Measurements from ENCODE around the gene ZNF385B.
"Not testable (repeated sequence)": the region's sequence is repeated elsewhere in the genome, so short reads cannot be mapped to it uniquely, and the experiment has no call there.

ZNF385B gene

DNA sequence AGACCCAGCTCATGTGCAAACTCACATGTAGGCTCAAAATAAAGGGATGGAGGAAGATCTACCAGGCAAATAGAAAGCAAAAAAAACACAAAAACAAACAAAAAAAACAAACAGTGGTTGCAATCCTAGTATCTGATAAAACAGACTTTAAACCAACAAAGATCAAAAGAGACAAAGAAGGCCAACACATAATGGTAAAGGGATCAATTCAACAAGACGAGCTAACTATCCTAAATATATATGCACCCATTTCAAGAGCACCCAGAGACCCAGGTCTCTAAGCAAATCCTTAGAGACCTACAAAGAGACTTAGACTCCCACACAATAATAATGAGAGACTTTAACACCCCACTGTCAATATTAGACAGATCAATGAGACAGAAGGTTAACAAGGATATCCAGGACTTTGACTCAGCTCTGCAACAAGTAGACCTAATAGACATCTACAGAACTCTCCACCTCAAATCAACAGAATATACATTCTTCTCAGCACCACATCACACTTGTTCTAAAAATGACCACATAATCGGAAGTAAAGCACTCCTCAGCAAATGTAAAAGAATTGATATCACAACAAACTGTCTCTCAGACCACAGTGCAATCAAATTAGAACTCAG lies 229.5 kb downstream of the ZNF385B start:
- not testable (repeated sequence) for H3K27ac ChIP-seq (ENCODE audit: insufficient read depth, low read length, poor library complexity, severe bottlenecking); H3K4me1 ChIP-seq (ENCODE audit: control insufficient read depth, insufficient read depth, low read length, poor library complexity, severe bottlenecking); H3K36me3 ChIP-seq (ENCODE audit: control insufficient read depth, insufficient read depth, low read length); H3K27me3 ChIP-seq (replicated peaks; ENCODE audit: control insufficient read depth, insufficient read depth, low read length, poor library complexity, severe bottlenecking); H3K9me3 ChIP-seq (ENCODE audit: control insufficient read depth, low read length); H3K4me3 ChIP-seq (ENCODE audit: insufficient read depth, low read depth, low read length, poor library complexity, severe bottlenecking); DNase-seq

DNA sequence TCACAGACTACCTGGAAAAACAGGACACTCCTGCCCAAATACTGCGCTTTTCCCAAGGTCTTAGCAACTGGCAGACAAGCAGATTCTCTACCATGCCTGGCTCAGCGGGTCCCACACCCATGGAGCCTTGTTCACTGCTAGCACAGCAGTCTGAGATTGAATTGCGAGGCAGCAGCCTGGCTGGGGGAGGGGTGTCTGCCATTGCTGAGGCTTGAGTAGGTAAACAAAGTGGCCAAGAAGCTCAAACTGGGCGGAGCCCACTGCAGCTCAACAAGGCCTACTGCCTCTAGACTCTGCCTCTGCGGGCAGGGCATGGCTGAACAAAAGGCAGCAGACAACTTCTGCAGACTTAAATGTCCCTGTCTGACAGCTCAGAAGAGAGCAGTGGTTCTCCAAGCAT lies 231.6 kb downstream of the ZNF385B start:
- not testable (repeated sequence) for H3K27me3 ChIP-seq (replicated peaks; ENCODE audit: control insufficient read depth, insufficient read depth, low read length, poor library complexity, severe bottlenecking)

DNA sequence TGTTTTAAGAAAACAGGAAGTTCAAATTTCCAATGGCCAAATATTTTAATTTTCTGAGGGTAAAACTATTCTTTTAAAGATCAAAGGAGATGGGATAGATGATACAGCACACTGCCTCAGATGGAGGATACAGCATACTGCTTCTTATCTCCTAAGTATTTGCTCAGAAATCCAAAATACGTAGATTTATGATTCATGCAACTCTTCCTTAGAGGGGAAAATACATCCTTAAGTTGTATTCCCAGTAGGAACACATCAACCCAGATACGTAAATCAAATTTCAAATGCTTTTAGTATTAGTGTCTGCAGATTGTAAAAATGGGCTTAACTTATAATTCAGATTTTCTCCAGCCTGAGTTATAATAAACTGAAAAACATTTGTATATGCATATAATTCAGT lies 235.2 kb downstream of the ZNF385B start:
- no peak for DNase-seq
- Histone ChIP-seq H3K4me3 (ENCODE audit: insufficient read depth, low read depth, low read length, poor library complexity, severe bottlenecking) (no peak overlapping the region), H3K36me3 (ENCODE audit: control insufficient read depth, insufficient read depth, low read length) (no peaks in the 10 kb centered on the region), H3K27me3 (replicated peaks; ENCODE audit: control insufficient read depth, insufficient read depth, low read length, poor library complexity, severe bottlenecking) (no peaks in the 10 kb centered on the region), H3K4me1 (ENCODE audit: control insufficient read depth, insufficient read depth, low read length, poor library complexity, severe bottlenecking) (no peaks in the 10 kb centered on the region), H3K27ac (ENCODE audit: insufficient read depth, low read length, poor library complexity, severe bottlenecking) (no peak overlapping the region), H3K9me3 (ENCODE audit: control insufficient read depth, low read length) (no peaks in the 10 kb centered on the region)

More for the DNA sequence above, 231.6 kb downstream of the ZNF385B start:
- not testable (repeated sequence) for H3K4me1 ChIP-seq (ENCODE audit: control insufficient read depth, insufficient read depth, low read length, poor library complexity, severe bottlenecking); DNase-seq; H3K9me3 ChIP-seq (ENCODE audit: control insufficient read depth, low read length); H3K4me3 ChIP-seq (ENCODE audit: insufficient read depth, low read depth, low read length, poor library complexity, severe bottlenecking); H3K36me3 ChIP-seq (ENCODE audit: control insufficient read depth, insufficient read depth, low read length); H3K27ac ChIP-seq (ENCODE audit: insufficient read depth, low read length, poor library complexity, severe bottlenecking)

DNA sequence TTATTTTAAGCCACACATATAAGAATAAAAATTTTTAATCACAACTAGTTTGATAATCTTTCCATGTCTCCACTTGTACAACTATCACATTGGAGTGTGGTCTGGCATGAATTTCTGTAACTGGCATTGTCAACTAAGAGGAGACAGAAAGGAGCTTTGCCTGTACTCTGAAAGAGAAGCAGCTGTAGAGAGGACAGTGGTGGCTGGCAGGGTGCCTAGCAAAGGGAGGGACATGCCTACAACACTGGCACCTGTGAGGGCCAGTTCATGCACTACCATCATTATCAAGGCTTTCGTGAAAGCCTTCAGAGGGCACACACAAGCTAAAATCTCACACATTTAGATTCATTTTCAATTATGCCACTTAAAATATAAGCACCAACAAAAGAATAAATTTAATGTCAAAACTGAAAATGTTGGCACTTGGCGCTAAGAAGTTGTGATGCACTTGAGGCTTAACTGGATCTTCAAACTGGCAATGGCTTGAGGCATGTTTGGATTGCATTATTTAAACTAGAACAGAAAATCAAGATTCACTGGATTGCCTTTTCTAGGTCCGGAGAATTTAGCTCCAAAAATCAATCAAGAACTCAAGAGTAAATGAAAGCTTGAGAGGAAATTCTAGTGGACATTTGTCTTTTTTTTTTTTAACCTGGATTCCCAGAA lies 238.6 kb downstream of the ZNF385B start:
- H3K4me1 ChIP-seq (ENCODE audit: control insufficient read depth, insufficient read depth, low read length, poor library complexity, severe bottlenecking): no peaks in the 10 kb centered on the region
- H3K4me3 ChIP-seq (ENCODE audit: insufficient read depth, low read depth, low read length, poor library complexity, severe bottlenecking): no peak overlapping the region
- H3K27ac ChIP-seq (ENCODE audit: insufficient read depth, low read length, poor library complexity, severe bottlenecking): no peak overlapping the region
- DNase-seq: no peak
- no peaks in the 10 kb centered on the region for H3K36me3 ChIP-seq (ENCODE audit: control insufficient read depth, insufficient read depth, low read length)
- no peaks in the 10 kb centered on the region for H3K27me3 ChIP-seq (replicated peaks; ENCODE audit: control insufficient read depth, insufficient read depth, low read length, poor library complexity, severe bottlenecking)
- no peaks in the 10 kb centered on the region for H3K9me3 ChIP-seq (ENCODE audit: control insufficient read depth, low read length)

DNA sequence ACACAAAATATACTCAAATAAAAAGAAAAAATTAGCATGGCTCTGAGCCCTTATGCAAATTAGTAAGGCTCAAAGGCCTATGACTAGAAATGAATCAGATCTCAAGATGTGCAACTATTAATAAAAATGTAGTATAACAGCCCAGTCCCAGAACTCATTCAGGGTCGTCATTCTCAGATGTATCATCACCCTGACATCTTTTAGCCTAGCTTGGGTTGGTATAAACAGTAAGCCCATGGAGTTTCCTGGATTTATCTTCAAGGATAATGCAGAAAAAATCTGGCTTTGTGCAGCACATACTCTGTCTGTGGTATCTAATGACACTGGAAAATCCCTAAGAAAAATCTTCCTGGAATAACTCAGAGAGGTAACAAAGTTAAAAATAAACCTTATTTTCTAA lies 239.3 kb downstream of the ZNF385B start:
- Histone ChIP-seq H3K36me3 (ENCODE audit: control insufficient read depth, insufficient read depth, low read length) (no peaks in the 10 kb centered on the region), H3K9me3 (ENCODE audit: control insufficient read depth, low read length) (no peaks in the 10 kb centered on the region), H3K27me3 (replicated peaks; ENCODE audit: control insufficient read depth, insufficient read depth, low read length, poor library complexity, severe bottlenecking) (no peaks in the 10 kb centered on the region), H3K27ac (ENCODE audit: insufficient read depth, low read length, poor library complexity, severe bottlenecking) (no peak overlapping the region), H3K4me1 (ENCODE audit: control insufficient read depth, insufficient read depth, low read length, poor library complexity, severe bottlenecking) (no peaks in the 10 kb centered on the region), H3K4me3 (ENCODE audit: insufficient read depth, low read depth, low read length, poor library complexity, severe bottlenecking) (no peak overlapping the region)
- no peak for DNase-seq

DNA sequence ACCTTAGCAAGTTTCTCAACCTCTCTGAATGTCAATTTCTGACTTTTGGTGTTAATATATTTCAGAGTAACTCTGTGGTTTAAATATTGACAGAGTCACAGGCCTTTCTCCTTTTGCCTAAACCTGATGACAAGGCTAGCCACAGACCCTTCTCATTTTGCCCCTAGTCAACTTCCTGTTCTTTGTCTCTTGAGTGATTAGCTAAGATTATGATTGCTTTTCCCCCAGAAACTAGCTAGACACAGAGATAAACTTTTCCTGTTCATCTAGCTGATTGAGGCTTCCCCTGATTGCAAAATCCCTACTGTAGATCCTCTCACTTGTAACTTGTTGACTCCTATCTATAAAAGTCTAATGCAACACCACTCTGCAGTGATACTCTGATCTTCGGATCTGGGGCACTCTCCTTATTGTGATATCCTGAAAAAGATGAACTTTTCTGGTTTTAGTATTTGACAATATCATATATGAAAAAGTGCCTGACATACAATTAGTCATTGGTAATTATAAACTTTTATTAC lies 241.4 kb downstream of the ZNF385B start:
- DNase-seq: no peak
- Histone ChIP-seq H3K27me3 (replicated peaks; ENCODE audit: control insufficient read depth, insufficient read depth, low read length, poor library complexity, severe bottlenecking) (no peaks in the 10 kb centered on the region), H3K36me3 (ENCODE audit: control insufficient read depth, insufficient read depth, low read length) (no peaks in the 10 kb centered on the region), H3K4me1 (ENCODE audit: control insufficient read depth, insufficient read depth, low read length, poor library complexity, severe bottlenecking) (no peaks in the 10 kb centered on the region), H3K4me3 (ENCODE audit: insufficient read depth, low read depth, low read length, poor library complexity, severe bottlenecking) (no peak overlapping the region), H3K9me3 (ENCODE audit: control insufficient read depth, low read length) (no peaks in the 10 kb centered on the region), H3K27ac (ENCODE audit: insufficient read depth, low read length, poor library complexity, severe bottlenecking) (no peak overlapping the region)

DNA sequence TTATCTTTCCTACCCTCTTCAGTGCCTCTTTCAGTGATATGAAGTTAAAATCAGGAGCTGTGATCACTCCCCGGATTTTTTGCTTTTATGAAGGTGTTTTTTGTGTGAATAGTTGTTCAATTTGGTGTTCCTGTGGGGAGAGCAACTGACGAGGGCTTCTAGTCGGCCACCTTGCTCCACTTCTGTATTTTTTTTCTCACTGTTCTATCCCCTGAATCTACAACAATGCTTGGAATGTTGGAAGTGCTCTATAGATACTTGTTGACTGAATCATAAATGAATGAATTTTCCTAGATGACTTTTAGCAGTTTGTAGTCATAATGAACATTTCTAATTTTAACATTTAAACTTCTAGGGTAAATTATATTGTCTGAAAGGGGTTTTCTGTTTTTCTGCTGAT lies 247.3 kb downstream of the ZNF385B start:
- Histone ChIP-seq H3K27ac (ENCODE audit: insufficient read depth, low read length, poor library complexity, severe bottlenecking) (no peak overlapping the region), H3K36me3 (ENCODE audit: control insufficient read depth, insufficient read depth, low read length) (no peaks in the 10 kb centered on the region), H3K9me3 (ENCODE audit: control insufficient read depth, low read length) (no peaks in the 10 kb centered on the region), H3K4me3 (ENCODE audit: insufficient read depth, low read depth, low read length, poor library complexity, severe bottlenecking) (no peak overlapping the region), H3K4me1 (ENCODE audit: control insufficient read depth, insufficient read depth, low read length, poor library complexity, severe bottlenecking) (no peaks in the 10 kb centered on the region), H3K27me3 (replicated peaks; ENCODE audit: control insufficient read depth, insufficient read depth, low read length, poor library complexity, severe bottlenecking) (no peaks in the 10 kb centered on the region)
- no peak for DNase-seq

DNA sequence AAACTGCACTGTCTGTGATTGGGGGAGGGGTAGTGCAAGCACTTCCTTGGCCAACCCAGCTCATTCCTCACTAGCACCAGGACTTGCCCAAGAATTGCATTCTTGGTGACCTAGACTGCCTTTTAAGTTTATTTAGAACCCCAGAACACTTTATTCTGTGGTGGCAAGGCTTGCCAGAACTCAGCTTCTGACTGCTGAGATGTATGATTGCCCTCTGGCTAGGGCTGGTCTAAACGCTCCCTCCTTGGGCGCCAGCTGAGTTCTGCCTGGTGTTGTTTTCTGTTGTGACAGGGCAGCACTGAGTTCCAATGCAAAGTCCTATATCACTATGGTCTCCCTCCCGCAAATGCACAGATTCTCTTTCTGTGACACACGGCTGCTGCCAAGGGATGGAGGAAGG lies 247.7 kb downstream of the ZNF385B start:
- Histone ChIP-seq H3K27ac (ENCODE audit: insufficient read depth, low read length, poor library complexity, severe bottlenecking) (no peak overlapping the region), H3K4me1 (ENCODE audit: control insufficient read depth, insufficient read depth, low read length, poor library complexity, severe bottlenecking) (no peaks in the 10 kb centered on the region), H3K36me3 (ENCODE audit: control insufficient read depth, insufficient read depth, low read length) (no peaks in the 10 kb centered on the region), H3K9me3 (ENCODE audit: control insufficient read depth, low read length) (no peaks in the 10 kb centered on the region), H3K4me3 (ENCODE audit: insufficient read depth, low read depth, low read length, poor library complexity, severe bottlenecking) (no peak overlapping the region), H3K27me3 (replicated peaks; ENCODE audit: control insufficient read depth, insufficient read depth, low read length, poor library complexity, severe bottlenecking) (no peaks in the 10 kb centered on the region)
- DNase-seq: no peak

DNA sequence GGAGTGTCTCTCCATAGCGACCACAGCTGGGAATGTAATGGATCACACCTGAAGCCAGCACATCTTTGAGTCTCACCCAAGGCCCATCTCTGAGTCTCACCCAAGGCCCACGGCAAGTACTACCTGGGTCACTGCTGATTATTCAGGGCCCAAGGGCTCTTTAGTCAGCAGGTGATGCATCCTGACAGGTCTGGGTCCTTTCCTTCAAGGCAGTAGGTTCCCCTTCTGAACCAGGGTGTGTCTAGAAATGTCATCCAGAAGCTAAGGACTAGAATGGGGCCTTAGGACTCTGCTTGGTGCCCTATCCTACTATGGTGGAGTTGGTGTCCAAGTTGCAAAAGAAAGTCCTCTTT lies 248.1 kb downstream of the ZNF385B start:
- H3K9me3 ChIP-seq (ENCODE audit: control insufficient read depth, low read length): no peaks in the 10 kb centered on the region
- H3K27me3 ChIP-seq (replicated peaks; ENCODE audit: control insufficient read depth, insufficient read depth, low read length, poor library complexity, severe bottlenecking): no peaks in the 10 kb centered on the region
- H3K36me3 ChIP-seq (ENCODE audit: control insufficient read depth, insufficient read depth, low read length): no peaks in the 10 kb centered on the region
- no peaks in the 10 kb centered on the region for H3K4me1 ChIP-seq (ENCODE audit: control insufficient read depth, insufficient read depth, low read length, poor library complexity, severe bottlenecking)
- no peak for DNase-seq
- H3K4me3 ChIP-seq (ENCODE audit: insufficient read depth, low read depth, low read length, poor library complexity, severe bottlenecking): no peak overlapping the region
- H3K27ac ChIP-seq (ENCODE audit: insufficient read depth, low read length, poor library complexity, severe bottlenecking): no peak overlapping the region

DNA sequence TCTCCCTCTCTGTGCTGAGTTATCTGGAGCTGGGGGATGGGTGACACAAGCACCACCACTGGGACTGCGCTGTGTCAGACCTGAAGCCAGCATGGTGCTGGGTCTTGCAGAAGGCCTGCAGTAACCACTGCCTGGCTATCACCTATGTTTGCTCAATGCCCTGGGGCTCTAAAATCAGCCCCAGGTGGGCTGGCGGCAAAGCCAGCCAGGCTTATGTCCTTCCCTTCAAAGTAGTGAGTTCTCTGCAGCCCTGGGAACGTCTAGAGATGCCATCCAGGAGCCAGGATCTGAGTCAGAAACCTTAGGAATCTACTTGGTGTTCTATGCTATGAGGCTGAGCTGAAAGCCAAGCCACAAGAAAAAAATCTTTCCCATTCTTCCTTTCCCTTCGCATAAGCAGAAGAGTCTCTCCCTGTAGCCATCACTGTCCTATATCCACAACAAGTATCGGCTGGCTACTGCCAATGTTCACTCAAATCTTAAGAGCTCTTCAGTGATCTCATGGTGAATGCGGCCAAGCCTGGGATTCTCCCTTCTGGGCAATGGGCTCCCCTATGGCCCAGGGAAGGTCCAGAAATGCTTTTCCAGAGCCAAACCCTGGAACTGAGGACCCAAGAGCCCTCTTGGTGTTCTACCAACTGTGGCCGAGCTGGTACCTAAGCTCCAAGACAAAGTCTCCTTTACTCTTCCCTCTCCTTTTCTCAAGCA lies 248.7 kb downstream of the ZNF385B start:
- no peak for DNase-seq
- Histone ChIP-seq H3K9me3 (ENCODE audit: control insufficient read depth, low read length) (no peaks in the 10 kb centered on the region), H3K4me3 (ENCODE audit: insufficient read depth, low read depth, low read length, poor library complexity, severe bottlenecking) (no peak overlapping the region), H3K36me3 (ENCODE audit: control insufficient read depth, insufficient read depth, low read length) (no peaks in the 10 kb centered on the region), H3K27me3 (replicated peaks; ENCODE audit: control insufficient read depth, insufficient read depth, low read length, poor library complexity, severe bottlenecking) (no peaks in the 10 kb centered on the region), H3K27ac (ENCODE audit: insufficient read depth, low read length, poor library complexity, severe bottlenecking) (no peak overlapping the region), H3K4me1 (ENCODE audit: control insufficient read depth, insufficient read depth, low read length, poor library complexity, severe bottlenecking) (no peaks in the 10 kb centered on the region)

Data from effector memory CD4-positive, alpha-beta T cell (primary cell).